Measurements from ENCODE around the gene REEP6.

The REEP6 gene

GRCh38 chr19:1494115-1494815, 3.3 kb downstream of the REEP6 start:
- TF ChIP-seq CTCF (IDR thresholded peaks at IDR 0.05; ENCODE audit: unreplicated experiment in 3 of 3), result no peak
- no peaks in the 10 kb centered on the region for H3K36me3 Mint-ChIP-seq (ENCODE audit: low read depth)
- H3K4me3 Mint-ChIP-seq, result peak overlapping the region in 1 of 3 experiments; percentile 37
- H3K27me3 Mint-ChIP-seq (ENCODE audit: low read depth), result peaks cover 31% of the 10 kb centered on the region
- H3K4me1 Mint-ChIP-seq, result peaks cover 5% of the 10 kb centered on the region
- no peaks in the 10 kb centered on the region for H3K9me3 Mint-ChIP-seq
- H3K27ac Mint-ChIP-seq, result no peak overlapping the region

GRCh38 chr19:1495051-1495798, 4.2 kb downstream of the REEP6 start:
- TF ChIP-seq CTCF (IDR thresholded peaks at IDR 0.05; ENCODE audit: unreplicated experiment in 3 of 3), result no peak
- Mint-ChIP-seq H3K4me3 (no peak overlapping the region), H3K36me3 (ENCODE audit: low read depth) (no peaks in the 10 kb centered on the region), H3K27me3 (ENCODE audit: low read depth) (peaks cover 31% of the 10 kb centered on the region), H3K4me1 (peaks cover 5% of the 10 kb centered on the region), H3K9me3 (no peaks in the 10 kb centered on the region), H3K27ac (no peak overlapping the region)

- H3K4me3 Mint-ChIP-seq, result no peak overlapping the region
These were observed 5.1 kb downstream of the REEP6 start for GRCh38 chr19:1495799-1496713.

GRCh38 chr19:1496714-1497577, 6.0 kb downstream of the REEP6 start:
- H3K4me3 Mint-ChIP-seq, result no peak overlapping the region

More at GRCh38 chr19:1495799-1496713, 5.1 kb downstream of the REEP6 start:
- Mint-ChIP-seq H3K27ac (peak overlapping the region in 1 of 3 experiments; percentile 42), H3K27me3 (ENCODE audit: low read depth) (peaks cover 33% of the 10 kb centered on the region), H3K36me3 (ENCODE audit: low read depth) (no peaks in the 10 kb centered on the region), H3K4me1 (peaks cover 5% of the 10 kb centered on the region), H3K9me3 (no peaks in the 10 kb centered on the region)
- TF ChIP-seq CTCF (IDR thresholded peaks at IDR 0.05; ENCODE audit: unreplicated experiment in 3 of 3), result no peak

More at GRCh38 chr19:1496714-1497577, 6.0 kb downstream of the REEP6 start:
- peaks cover under 1% of the 10 kb centered on the region for H3K4me1 Mint-ChIP-seq
- H3K36me3 Mint-ChIP-seq (ENCODE audit: low read depth), result no peaks in the 10 kb centered on the region
- no peak for TF ChIP-seq CTCF (IDR thresholded peaks at IDR 0.05; ENCODE audit: unreplicated experiment in 3 of 3)
- H3K27me3 Mint-ChIP-seq (ENCODE audit: low read depth), result peaks cover 35% of the 10 kb centered on the region
- H3K27ac Mint-ChIP-seq, result peak overlapping the region in 1 of 3 experiments; percentile 42
- H3K9me3 Mint-ChIP-seq, result no peaks in the 10 kb centered on the region

All from nephron (organoid).